DOHH2 (cell line): Measurements from ENCODE around the gene CPNE6.

Source experiments
- H3F3A ChIP-seq: fragments of 200-600 bp; sonication (generic), shearing (Covaris generic); 2 replicates; pipeline ENCODE4 v1.6.0; 2016; ENCODE audit warnings: antibody characterized with exemption, mild to moderate bottlenecking; ENCODE audit not compliant: control insufficient read depth, insufficient read depth
- H3K27ac ChIP-seq: fragments of 200-600 bp; sonication (generic); 2 replicates; pipeline ENCODE4 v1.5.1; 2014; ENCODE audit warnings: low read depth, mild to moderate bottlenecking, low read length, moderate library complexity
- H3K27me3 ChIP-seq: fragments of 200-600 bp; sonication (generic); 2 replicates; pipeline ENCODE4 v1.6.1; 2014; ENCODE audit warnings: mild to moderate bottlenecking, low read length, mixed read lengths; ENCODE audit not compliant: control insufficient read depth
- H3K36me3 ChIP-seq: fragments of 200-600 bp; sonication (generic); 2 replicates; pipeline ENCODE4 v1.6.1; 2014; ENCODE audit warnings: mild to moderate bottlenecking, low read length, moderate library complexity, mixed read lengths; ENCODE audit not compliant: control insufficient read depth
- H3K4me1 ChIP-seq: fragments of 200-600 bp; sonication (generic); 2 replicates; pipeline ENCODE4 v1.6.1; 2014; ENCODE audit warnings: mild to moderate bottlenecking, low read length, mixed read lengths; ENCODE audit not compliant: control insufficient read depth
- H3K4me2 ChIP-seq: fragments of 200-600 bp; sonication (generic); 2 replicates; pipeline ENCODE4 v1.6.0; 2014; ENCODE audit warnings: mild to moderate bottlenecking, low read length, moderate library complexity
- H3K4me3 ChIP-seq: fragments of 200-600 bp; sonication (generic); 2 replicates; pipeline ENCODE4 v1.5.1; 2014; ENCODE audit warnings: mild to moderate bottlenecking, low read length, mixed read lengths
- H3K79me2 ChIP-seq: fragments of 200-600 bp; sonication (generic); 2 replicates; pipeline ENCODE4 v1.6.1; 2014; ENCODE audit warnings: mild to moderate bottlenecking, low read length, mixed read lengths; ENCODE audit not compliant: control insufficient read depth
- H3K9me2 ChIP-seq: fragments of 200-600 bp; sonication (generic); replicated peaks from 2 replicates; pipeline ENCODE4 v1.6.1; 2014; ENCODE audit warnings: mild to moderate bottlenecking, low read length, mixed read lengths; ENCODE audit not compliant: control insufficient read depth
- H3K9me3 ChIP-seq: fragments of 200-600 bp; sonication (generic); 2 replicates; pipeline ENCODE4 v1.6.1; 2014; ENCODE audit warnings: antibody characterized with exemption, low read length, mixed read lengths; ENCODE audit not compliant: control insufficient read depth, insufficient read depth
- H4K20me1 ChIP-seq: fragments of 200-600 bp; sonication (generic); 2 replicates; pipeline ENCODE4 v1.6.0; 2014; ENCODE audit warnings: low read depth, mild to moderate bottlenecking, antibody characterized with exemption, low read length, moderate library complexity; ENCODE audit not compliant: control insufficient read depth, insufficient read depth
- EZH2phosphoT487 ChIP-seq: fragments of 200-600 bp; sonication (generic); IDR thresholded peaks from 2 replicates; pipeline ENCODE4 v1.6.1; 2017; ENCODE audit warnings: borderline replicate concordance, mild to moderate bottlenecking, antibody characterized with exemption, low read length, moderate library complexity, mixed read lengths
- TF ChIP-seq, protein P1 (sequence below): fragments of 200-600 bp; sonication (generic); IDR thresholded peaks from one replicate; pipeline ENCODE4 v1.5.1; 2014; ENCODE audit warnings: antibody characterized with exemption, mild to moderate bottlenecking, low read depth, low read length; ENCODE audit not compliant: poor library complexity, severe bottlenecking

The CPNE6 gene

DNA sequence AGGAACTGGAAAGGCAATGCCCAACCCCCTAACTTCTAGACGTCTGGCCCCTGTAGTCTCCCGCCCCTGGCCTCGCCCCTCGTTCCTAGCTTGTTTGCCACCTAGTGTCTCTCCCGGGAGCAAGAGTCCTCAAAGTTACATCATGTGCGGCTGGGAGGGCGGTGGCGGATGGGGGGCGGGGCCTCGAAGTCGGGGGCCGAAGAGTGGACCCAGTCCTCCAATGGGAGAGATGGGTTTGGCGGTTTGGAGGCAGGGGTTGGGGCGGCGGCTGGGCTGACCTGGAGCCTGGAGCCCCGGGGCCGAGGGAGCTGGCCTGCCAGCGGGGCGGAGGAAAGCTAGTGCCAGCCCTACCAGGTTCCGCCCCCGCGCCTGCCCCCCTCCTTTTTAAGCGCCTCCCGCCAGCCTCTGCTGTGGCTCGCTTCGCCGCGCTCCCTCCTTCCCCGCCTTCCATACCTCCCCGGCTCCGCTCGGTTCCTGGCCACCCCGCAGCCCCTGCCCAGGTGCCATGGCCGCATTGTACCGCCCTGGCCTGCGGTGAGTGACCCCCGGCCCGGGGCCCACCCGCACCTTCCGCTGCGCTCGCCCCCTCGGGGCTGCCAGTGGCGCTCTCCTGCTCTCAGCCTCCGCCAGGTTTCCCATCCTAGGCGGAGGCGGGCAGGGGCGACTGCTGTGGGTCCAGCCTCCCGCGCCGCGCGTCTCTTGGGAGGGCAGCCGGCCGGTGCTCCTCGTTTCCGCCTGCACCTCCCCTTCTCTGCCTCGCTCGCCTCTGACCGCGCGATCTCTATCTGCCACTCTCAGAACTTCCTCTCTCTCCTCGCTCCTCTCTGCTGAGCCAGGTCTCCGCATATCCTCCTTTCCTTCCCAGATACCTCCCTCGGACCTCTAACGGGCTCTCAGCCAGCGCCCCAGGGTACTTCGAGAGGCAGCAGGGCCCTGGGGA lies 22.8 kb downstream of the CPNE6 start, which contains the start of gene PCK2:
PCK2 (plus strand) TSS at position 411 of the 940 bp plus-strand sequence; CDS start at position 506, 95 bp downstream.
- TF ChIP-seq EZH2phosphoT487 = no peak
- TF ChIP-seq, protein P1, sequence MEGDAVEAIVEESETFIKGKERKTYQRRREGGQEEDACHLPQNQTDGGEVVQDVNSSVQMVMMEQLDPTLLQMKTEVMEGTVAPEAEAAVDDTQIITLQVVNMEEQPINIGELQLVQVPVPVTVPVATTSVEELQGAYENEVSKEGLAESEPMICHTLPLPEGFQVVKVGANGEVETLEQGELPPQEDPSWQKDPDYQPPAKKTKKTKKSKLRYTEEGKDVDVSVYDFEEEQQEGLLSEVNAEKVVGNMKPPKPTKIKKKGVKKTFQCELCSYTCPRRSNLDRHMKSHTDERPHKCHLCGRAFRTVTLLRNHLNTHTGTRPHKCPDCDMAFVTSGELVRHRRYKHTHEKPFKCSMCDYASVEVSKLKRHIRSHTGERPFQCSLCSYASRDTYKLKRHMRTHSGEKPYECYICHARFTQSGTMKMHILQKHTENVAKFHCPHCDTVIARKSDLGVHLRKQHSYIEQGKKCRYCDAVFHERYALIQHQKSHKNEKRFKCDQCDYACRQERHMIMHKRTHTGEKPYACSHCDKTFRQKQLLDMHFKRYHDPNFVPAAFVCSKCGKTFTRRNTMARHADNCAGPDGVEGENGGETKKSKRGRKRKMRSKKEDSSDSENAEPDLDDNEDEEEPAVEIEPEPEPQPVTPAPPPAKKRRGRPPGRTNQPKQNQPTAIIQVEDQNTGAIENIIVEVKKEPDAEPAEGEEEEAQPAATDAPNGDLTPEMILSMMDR = no peak
- H3F3A ChIP-seq = peaks cover 14% of the 10 kb centered on the region
- H3K36me3 ChIP-seq = peaks cover 32% of the 10 kb centered on the region
- H3K9me2 ChIP-seq = no peaks in the 10 kb centered on the region
- peak within 1 kb of the TSS; percentile 87 for H3K4me3 ChIP-seq
- no peaks in the 10 kb centered on the region for H3K27me3 ChIP-seq
- no peaks in the 10 kb centered on the region for H4K20me1 ChIP-seq
- peak within 1 kb of the TSS; percentile 86 for H3K4me2 ChIP-seq
- H3K79me2 ChIP-seq = peaks cover 17% of the 10 kb centered on the region
- H3K9me3 ChIP-seq = no peaks in the 10 kb centered on the region
- peaks cover 33% of the 10 kb centered on the region for H3K4me1 ChIP-seq
- H3K27ac ChIP-seq = peak within 1 kb of the TSS; percentile 93

DNA sequence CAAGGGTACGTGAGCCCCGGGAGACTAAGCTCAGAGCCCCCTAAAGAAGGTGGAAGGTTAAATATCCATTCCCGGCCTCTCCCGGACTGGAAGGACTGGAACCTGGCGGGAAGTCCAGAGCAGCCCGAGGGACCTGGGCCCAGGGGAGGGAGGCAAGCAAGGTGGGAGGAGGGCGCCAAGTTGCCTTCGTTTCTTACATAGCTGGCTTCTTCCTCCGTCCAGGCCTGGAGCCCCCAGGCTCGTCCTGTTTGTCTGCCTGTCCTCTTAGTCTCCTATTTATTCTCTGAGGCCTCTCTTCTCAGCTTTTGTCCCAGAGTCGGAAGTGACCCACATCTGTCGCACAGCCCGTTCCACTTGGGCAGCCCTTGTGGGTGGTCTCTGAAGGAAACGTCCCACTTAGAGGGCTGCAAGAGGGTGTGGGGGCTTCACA lies 23.5 kb downstream of the CPNE6 start:
- peak overlapping the region; percentile 93 for H3K27ac ChIP-seq
- no peaks in the 10 kb centered on the region for H3K27me3 ChIP-seq
- no peaks in the 10 kb centered on the region for H3K9me2 ChIP-seq
- H3K9me3 ChIP-seq = no peaks in the 10 kb centered on the region
- peaks cover 17% of the 10 kb centered on the region for H3K79me2 ChIP-seq
- peak overlapping the region; percentile 87 for H3K4me3 ChIP-seq
- TF ChIP-seq EZH2phosphoT487 = no peak
- TF ChIP-seq, protein P1 = no peak
- H3K4me1 ChIP-seq = peaks cover 33% of the 10 kb centered on the region
- no peaks in the 10 kb centered on the region for H4K20me1 ChIP-seq
- H3F3A ChIP-seq = peaks cover 14% of the 10 kb centered on the region
- H3K4me2 ChIP-seq = peak overlapping the region; percentile 86
- peaks cover 34% of the 10 kb centered on the region for H3K36me3 ChIP-seq

DNA sequence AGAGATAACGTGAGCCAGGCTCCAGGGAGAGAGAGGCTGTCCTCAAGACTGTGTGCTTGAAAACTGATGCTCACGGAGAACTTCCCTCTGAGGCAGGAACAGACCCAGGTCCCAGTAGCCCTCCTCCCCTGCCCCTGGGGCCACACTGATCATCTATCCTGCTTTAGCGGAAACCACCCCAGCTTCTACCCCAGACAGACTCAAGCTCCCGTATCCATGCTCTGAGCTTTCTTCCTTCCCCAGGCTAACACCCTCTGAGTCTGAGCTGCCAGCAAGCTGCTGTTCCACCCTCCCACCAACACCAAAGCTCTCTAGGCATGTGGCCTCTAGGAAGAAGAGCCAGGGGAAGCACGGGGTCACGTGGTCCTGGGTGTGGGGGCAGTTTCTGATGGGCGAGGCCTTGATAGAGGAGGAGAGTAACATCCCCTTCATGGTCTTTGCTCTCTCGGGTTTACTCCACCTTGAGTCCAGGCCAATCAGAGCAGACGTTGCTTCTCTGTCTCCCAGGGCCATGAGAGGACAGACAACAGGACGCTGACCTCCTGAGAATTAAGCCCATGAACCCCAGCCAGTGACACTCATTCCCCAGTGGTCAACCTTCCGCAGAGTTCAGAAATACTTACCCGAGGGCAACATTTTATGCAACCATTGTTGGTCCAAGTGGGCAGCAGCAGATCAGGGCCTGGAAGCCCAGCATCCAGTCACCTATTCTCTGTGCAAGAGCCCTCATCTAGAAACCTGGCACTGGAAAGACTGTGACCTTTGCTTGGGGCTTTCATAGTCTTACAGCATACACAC lies 24.1 kb downstream of the CPNE6 start:
- H3K36me3 ChIP-seq = peaks cover 40% of the 10 kb centered on the region
- H3K79me2 ChIP-seq = peaks cover 17% of the 10 kb centered on the region
- H3F3A ChIP-seq = peaks cover 14% of the 10 kb centered on the region
- H3K4me1 ChIP-seq = peaks cover 30% of the 10 kb centered on the region
- no peaks in the 10 kb centered on the region for H3K9me3 ChIP-seq
- TF ChIP-seq, protein P1 = no peak
- TF ChIP-seq EZH2phosphoT487 = no peak
- no peaks in the 10 kb centered on the region for H3K9me2 ChIP-seq
- no peaks in the 10 kb centered on the region for H3K27me3 ChIP-seq
- H3K27ac ChIP-seq = peak overlapping the region; percentile 93
- H3K4me3 ChIP-seq = peak overlapping the region; percentile 87
- H3K4me2 ChIP-seq = peak overlapping the region; percentile 86
- no peaks in the 10 kb centered on the region for H4K20me1 ChIP-seq
